HCT116 (cell line): ENCODE results near the gene CDC14A.

ENCODE experiments used
- ELF1 ChIP-seq: IDR thresholded peaks from 2 replicates; pipeline ENCODE4 v1.6.1; 2012; ENCODE audit warnings: low read depth, borderline replicate concordance
- EZH2 ChIP-seq: fragments of 200-600 bp; sonication (generic); IDR thresholded peaks from 2 replicates; pipeline ENCODE4 v1.6.1; 2017; ENCODE audit warnings: antibody characterized with exemption, mixed run types
- EZH2phosphoT487 ChIP-seq: fragments of 200-600 bp; IDR thresholded peaks from 2 replicates; pipeline ENCODE4 v1.6.1; 2018; ENCODE audit warnings: antibody characterized with exemption, borderline replicate concordance
- POLR2A ChIP-seq: IDR thresholded peaks from 2 replicates; pipeline ENCODE4 v1.7.0; 2011; ENCODE audit warnings: borderline replicate concordance; ENCODE audit not compliant: insufficient read depth, insufficient read length; ENCODE audit errors: extremely low read depth
- POLR2AphosphoS5 ChIP-seq: IDR thresholded peaks from 2 replicates; pipeline ENCODE4 v1.6.1; 2011; ENCODE audit warnings: mild to moderate bottlenecking, low read depth, low read length, moderate library complexity
- SIN3A ChIP-seq: IDR thresholded peaks from 2 replicates; pipeline ENCODE4 v1.6.1; 2012; ENCODE audit warnings: low read depth
- ZFX ChIP-seq: fragments of 450-650 bp; IDR thresholded peaks from 2 replicates; pipeline ENCODE4 v1.6.1; 2017
- TF ChIP-seq, protein P1 (sequence below), 3 experiments: fragments of 200-600 bp in 1 of 3; sonication (generic) in 1 of 3; IDR thresholded peaks in 2 of 3; conservative IDR thresholded peaks in 1 of 3; 2 replicates each; pipeline ENCODE4 v1.5.1; 2012 to 2017; ENCODE audit warnings: low read depth in 2 of 3, low read length in 2 of 3, antibody characterized with exemption in 1 of 3, borderline replicate concordance in 1 of 3, control low read depth in 1 of 3, mild to moderate bottlenecking in 1 of 3, mixed read lengths in 1 of 3, mixed run types in 1 of 3, moderate library complexity in 1 of 3; ENCODE audit not compliant: insufficient read depth in 1 of 3

DNA sequence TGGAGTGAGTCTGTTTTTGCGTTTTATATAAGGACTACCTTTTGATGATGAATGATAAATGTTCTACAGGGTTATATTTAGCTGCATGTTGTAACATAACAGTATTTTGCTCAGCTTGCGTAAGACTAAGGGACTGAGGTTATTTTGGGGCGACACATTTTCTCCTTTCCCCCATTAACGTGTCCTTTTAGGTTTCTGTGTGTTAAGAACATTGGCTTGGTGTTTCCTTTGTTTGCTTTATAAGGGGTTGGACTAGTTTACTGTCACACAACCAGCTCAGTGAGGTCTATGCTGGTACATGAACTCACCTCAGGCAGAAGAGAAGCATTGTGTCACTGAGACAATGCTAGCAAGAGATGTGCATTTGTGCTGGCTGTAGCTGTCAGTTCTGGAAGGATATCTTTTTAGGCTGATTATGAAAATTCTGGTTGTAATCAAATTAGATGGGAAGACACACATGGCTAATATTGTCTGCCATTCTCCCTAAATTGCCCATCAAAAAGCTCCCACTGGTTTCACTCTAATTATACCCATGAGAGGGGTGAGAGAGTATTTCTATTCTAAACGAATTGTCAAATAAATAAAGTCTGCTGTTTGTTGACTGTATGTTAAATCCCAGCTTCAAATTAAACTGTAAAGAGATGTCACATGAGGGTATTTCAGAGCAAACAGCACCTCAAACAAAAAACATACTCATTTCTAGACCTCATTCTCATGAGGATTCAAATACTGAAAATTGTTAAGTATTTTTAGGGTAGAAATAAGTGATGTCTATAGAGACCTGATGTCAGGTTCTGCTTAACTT lies 62.6 kb downstream of the CDC14A start:
- TF ChIP-seq EZH2 (no peak), POLR2A (no peak), EZH2phosphoT487 (no peak), ELF1 (no peak), POLR2AphosphoS5 (no peak), ZFX (no peak), SIN3A (no peak)
- TF ChIP-seq, protein P1, sequence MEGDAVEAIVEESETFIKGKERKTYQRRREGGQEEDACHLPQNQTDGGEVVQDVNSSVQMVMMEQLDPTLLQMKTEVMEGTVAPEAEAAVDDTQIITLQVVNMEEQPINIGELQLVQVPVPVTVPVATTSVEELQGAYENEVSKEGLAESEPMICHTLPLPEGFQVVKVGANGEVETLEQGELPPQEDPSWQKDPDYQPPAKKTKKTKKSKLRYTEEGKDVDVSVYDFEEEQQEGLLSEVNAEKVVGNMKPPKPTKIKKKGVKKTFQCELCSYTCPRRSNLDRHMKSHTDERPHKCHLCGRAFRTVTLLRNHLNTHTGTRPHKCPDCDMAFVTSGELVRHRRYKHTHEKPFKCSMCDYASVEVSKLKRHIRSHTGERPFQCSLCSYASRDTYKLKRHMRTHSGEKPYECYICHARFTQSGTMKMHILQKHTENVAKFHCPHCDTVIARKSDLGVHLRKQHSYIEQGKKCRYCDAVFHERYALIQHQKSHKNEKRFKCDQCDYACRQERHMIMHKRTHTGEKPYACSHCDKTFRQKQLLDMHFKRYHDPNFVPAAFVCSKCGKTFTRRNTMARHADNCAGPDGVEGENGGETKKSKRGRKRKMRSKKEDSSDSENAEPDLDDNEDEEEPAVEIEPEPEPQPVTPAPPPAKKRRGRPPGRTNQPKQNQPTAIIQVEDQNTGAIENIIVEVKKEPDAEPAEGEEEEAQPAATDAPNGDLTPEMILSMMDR (IDR thresholded peaks at IDR 0.05 in 2 of 3, conservative IDR thresholded peaks at IDR 0.05 in 1 of 3; ENCODE audit: borderline replicate concordance in 1 of 3, insufficient read depth in 1 of 3, low read depth in 2 of 3, low read length in 2 of 3): no peak
